Breast epithelium (tissue), 4 donors: Measurements from ENCODE around the gene MYH10. TPM values are rescaled to one million over a fixed set of nuclear protein-coding genes. Genes with fewer than 3 reads are reported as not detected.
A peak's percentile ranks its signal among the peaks of the same experiment; 100 is the strongest.

ENCODE experiments used
- DNase-seq, 2 donors: peaks; one replicate each; pipeline ENCODE4 v3.0.0-alpha.2; 2019; ENCODE audit warnings: low spot score in 2 of 2
- H3K27ac ChIP-seq, 2 donors: fragments of 200-600 bp; sonication (generic) in 1 of 2; one replicate each; pipeline ENCODE4 v1.5.1; 2016 to 2019; ENCODE audit warnings: mild to moderate bottlenecking in 1 of 2
- H3K27me3 ChIP-seq, 2 donors: fragments of 200-600 bp; sonication (generic) in 1 of 2; one replicate each; pipeline versions ENCODE4 v1.5.1 to v1.6.0; 2017 to 2019; ENCODE audit warnings: control low read depth in 1 of 2, mild to moderate bottlenecking in 1 of 2
- H3K36me3 ChIP-seq: fragments of 200-600 bp; one replicate; pipeline ENCODE4 v1.5.1; 2019
- H3K4me1 ChIP-seq, 2 donors: fragments of 200-600 bp; sonication (generic); one replicate each; pipeline ENCODE4 v1.5.1; 2016 to 2019; ENCODE audit warnings: control low read depth in 1 of 2
- H3K4me3 ChIP-seq, 3 donors: fragments of 200-600 bp; sonication (generic); 1 replicate in 2 of 3; 2 replicates in 1 of 3; pipeline ENCODE4 v1.5.1; 2016 to 2019; ENCODE audit warnings: mild to moderate bottlenecking in 3 of 3, moderate library complexity in 2 of 3
- H3K9me3 ChIP-seq, 2 donors: fragments of 200-600 bp; sonication (generic) in 1 of 2; one replicate each; pipeline ENCODE4 v1.5.1; 2016 to 2019; ENCODE audit warnings: control low read depth in 1 of 2
- POLR2A ChIP-seq: fragments of 450-650 bp; IDR thresholded peaks from one replicate; pipeline ENCODE4 v1.6.1; 2016; ENCODE audit warnings: antibody characterized with exemption, mild to moderate bottlenecking, moderate library complexity
- POLR2AphosphoS5 ChIP-seq, 3 donors: sonication (generic); formaldehyde crosslinking; IDR thresholded peaks; one replicate each; pipeline ENCODE4 v1.6.1; 2017; ENCODE audit warnings: antibody characterized with exemption in 3 of 3
- intact Hi-C: fragments of 100-400 bp; cut with DNase I; formaldehyde crosslinking; loops from one replicate; pipeline ENCODE4 v1.15.1; 2023; ENCODE audit warnings: low total_unique reads
- total RNA-seq, 3 donors: library from RNA; depleted of rRNA; stranded (reverse); fragments of >200 nt; gene quantifications; one replicate each; pipeline ENCODE4 v1.1.0, GENCODE V29; 2016
- TF ChIP-seq, protein P1 (sequence below), 3 donors: fragments of 450-650 bp; IDR thresholded peaks; one replicate each; pipeline ENCODE4 v1.5.1; 2016 to 2017; ENCODE audit warnings: antibody characterized with exemption in 3 of 3, mild to moderate bottlenecking in 3 of 3, moderate library complexity in 3 of 3

Gene MYH10
- total RNA-seq, 3 donors from 2014 or later: 46.2 to 54.7 (median 46.7) TPM

DNA sequence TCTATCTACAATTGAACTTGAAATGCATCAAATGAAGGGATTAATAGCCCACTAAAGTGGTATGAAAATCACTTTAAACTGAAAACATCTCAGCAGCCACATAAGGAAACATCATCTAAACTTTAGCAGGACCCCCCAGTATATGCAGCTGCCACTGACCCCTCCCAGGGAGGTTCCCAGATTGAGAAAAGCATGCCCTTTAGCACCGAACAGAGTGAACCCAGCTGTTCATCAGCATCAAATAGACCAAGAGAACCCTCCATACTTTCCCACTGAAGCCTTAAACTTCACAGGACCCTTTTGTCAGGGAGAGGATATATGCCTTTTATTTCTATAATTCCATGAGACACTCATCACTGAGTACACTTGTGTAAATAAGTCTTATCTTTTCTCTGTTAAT lies 44.6 kb downstream of the MYH10 start:
- Histone ChIP-seq H3K4me3 (no peak overlapping the region), H3K4me1 (no peaks in the 10 kb centered on the region), H3K36me3 (no peaks in the 10 kb centered on the region), H3K27ac (no peak overlapping the region), H3K27me3 (no peaks in the 10 kb centered on the region), H3K9me3 (no peaks in the 10 kb centered on the region)
- intact Hi-C loops: no loop called here
- no peak for DNase-seq
- TF ChIP-seq POLR2A (no peak), POLR2AphosphoS5 (IDR thresholded peaks at IDR 0.05) (no peak)
- TF ChIP-seq, protein P1, sequence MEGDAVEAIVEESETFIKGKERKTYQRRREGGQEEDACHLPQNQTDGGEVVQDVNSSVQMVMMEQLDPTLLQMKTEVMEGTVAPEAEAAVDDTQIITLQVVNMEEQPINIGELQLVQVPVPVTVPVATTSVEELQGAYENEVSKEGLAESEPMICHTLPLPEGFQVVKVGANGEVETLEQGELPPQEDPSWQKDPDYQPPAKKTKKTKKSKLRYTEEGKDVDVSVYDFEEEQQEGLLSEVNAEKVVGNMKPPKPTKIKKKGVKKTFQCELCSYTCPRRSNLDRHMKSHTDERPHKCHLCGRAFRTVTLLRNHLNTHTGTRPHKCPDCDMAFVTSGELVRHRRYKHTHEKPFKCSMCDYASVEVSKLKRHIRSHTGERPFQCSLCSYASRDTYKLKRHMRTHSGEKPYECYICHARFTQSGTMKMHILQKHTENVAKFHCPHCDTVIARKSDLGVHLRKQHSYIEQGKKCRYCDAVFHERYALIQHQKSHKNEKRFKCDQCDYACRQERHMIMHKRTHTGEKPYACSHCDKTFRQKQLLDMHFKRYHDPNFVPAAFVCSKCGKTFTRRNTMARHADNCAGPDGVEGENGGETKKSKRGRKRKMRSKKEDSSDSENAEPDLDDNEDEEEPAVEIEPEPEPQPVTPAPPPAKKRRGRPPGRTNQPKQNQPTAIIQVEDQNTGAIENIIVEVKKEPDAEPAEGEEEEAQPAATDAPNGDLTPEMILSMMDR (IDR thresholded peaks at IDR 0.05): no peak

DNA sequence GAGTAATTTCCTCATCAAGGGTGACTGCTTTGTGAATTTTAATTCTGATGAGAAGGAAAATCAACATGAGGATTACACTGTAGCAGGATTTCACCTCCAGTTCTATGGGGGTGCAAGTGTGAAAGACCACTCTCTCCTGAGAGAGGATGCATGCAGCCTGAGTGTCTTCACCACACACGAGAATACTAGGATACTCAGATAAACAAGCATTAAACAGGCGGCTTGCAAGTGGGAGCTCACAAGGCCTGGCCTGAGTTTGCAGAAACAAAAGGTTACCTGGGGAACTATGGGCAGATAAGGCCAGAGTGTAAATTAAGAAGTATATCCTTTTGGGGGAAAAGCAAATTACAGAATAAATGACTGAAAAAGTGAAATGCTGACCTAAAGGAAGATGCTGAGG lies 46.6 kb downstream of the MYH10 start:
- no peaks in the 10 kb centered on the region for H3K36me3 ChIP-seq
- no peak for DNase-seq
- no peak overlapping the region for H3K4me3 ChIP-seq
- H3K27ac ChIP-seq: no peak overlapping the region
- no peaks in the 10 kb centered on the region for H3K4me1 ChIP-seq
- TF ChIP-seq, protein P1 (IDR thresholded peaks at IDR 0.05): no peak
- TF ChIP-seq POLR2AphosphoS5 (IDR thresholded peaks at IDR 0.05) (no peak), POLR2A (no peak)
- H3K27me3 ChIP-seq: no peaks in the 10 kb centered on the region
- intact Hi-C loops: loop anchor here (5.0 kb wide), 1 partner anchor 153 kb away; no protein-coding TSS in a partner anchor
- H3K9me3 ChIP-seq: no peaks in the 10 kb centered on the region

DNA sequence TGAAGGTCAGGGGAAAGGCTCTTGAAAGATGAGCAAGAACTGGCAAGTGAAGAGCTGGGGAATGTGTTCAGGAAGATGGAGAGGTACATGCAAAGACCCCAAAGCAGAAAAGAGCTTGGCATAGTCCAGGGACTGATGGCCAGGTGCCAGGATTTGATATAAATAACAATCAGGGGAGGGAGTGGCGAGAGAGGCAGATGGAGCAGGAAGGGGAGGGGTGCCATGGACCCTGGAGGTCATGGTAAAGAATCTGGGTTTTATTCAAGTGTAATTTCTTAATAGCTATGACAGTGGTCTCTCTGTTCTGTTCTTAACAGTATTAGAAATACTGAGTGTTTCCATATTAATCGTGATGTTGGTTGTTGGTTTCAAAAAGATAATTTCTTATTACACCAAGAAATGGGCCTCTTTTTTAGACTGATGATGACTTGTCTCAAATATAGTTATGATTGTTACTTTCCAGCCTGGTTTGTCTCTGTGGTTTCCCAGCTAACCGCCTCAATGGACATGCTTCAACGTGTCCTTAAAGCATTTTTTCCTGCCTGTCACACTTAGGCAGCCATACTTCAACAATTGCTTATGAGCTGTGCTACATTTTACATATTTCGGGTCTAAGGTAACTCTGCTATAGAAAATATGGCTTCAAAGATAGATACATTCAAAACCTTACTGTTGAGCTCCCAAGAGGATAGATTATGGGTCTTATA lies 49.4 kb downstream of the MYH10 start:
- no peak for DNase-seq
- TF ChIP-seq, protein P1 (IDR thresholded peaks at IDR 0.05): no peak
- no peak for TF ChIP-seq POLR2AphosphoS5 (IDR thresholded peaks at IDR 0.05)
- no peak for TF ChIP-seq POLR2A
- H3K4me3 ChIP-seq: no peak overlapping the region
- H3K27me3 ChIP-seq: no peaks in the 10 kb centered on the region
- peak overlapping the region in 1 of 2 donors; percentile 54 for H3K27ac ChIP-seq
- no peaks in the 10 kb centered on the region for H3K36me3 ChIP-seq
- no peaks in the 10 kb centered on the region for H3K4me1 ChIP-seq
- intact Hi-C loops: loop anchor here (5.0 kb wide), 1 partner anchor 156 kb away; no protein-coding TSS in a partner anchor
- H3K9me3 ChIP-seq: no peaks in the 10 kb centered on the region

DNA sequence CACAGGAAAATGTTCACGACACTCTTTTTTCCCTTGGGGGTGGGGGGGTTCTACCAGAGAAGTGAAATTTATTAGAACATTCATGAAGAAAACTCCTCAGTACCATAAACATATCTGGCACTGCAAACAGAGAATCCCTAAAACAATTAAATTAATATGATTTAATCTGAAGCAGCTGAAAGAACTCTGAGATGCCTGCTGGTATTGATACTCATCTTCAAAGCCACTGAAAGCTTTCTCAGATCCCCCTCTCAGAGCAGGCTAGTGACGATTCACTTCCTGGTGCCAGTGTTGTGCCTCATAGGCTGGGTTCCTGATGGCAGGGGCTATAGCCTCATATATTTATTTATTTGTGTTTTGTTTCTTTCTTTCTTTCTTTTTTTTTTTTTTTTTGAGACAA lies 52.7 kb downstream of the MYH10 start:
- Histone ChIP-seq H3K4me3 (no peak overlapping the region), H3K27ac (no peak overlapping the region), H3K9me3 (no peaks in the 10 kb centered on the region), H3K27me3 (no peaks in the 10 kb centered on the region), H3K36me3 (no peaks in the 10 kb centered on the region), H3K4me1 (no peaks in the 10 kb centered on the region)
- TF ChIP-seq POLR2A (no peak), POLR2AphosphoS5 (IDR thresholded peaks at IDR 0.05) (no peak)
- TF ChIP-seq, protein P1 (IDR thresholded peaks at IDR 0.05): no peak
- DNase-seq: no peak
- intact Hi-C loops: no loop called here

DNA sequence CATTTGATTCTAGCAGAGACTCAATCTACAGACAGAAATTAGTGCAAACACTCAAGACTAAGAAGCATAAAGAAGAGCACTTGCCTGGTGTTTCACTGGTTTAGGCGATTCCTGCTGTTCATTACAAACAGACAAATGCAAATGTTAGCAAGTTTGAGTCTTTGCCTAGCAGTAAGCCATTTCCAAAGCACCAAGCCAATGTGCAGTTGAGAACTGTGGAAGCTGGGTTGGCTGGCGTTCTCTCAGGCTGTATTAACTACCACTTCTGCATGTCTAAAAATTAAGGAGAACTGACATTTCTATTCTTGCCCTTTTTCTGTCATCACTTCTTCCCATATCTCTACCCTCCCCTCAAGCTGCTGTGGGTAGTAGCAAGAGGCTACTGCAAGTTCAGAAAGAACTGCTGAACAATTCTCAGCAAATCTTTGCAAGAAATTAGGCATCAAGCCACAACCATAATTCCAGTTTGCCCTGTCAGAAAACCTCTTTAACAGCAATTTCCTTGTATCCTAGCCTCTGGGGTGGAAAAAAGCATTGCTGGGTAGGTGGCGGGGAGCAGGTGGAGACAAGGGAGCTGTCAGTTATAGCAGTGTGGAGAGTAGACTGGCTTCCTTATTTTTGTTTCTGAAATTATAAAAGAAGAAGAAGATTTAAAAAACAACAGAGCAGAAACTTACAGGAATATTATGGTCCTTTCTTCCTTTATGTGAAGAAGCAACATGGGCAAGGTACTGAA lies 53.8 kb downstream of the MYH10 start:
- Histone ChIP-seq H3K4me3 (no peak overlapping the region), H3K36me3 (no peaks in the 10 kb centered on the region), H3K4me1 (no peaks in the 10 kb centered on the region), H3K27me3 (no peaks in the 10 kb centered on the region), H3K9me3 (no peaks in the 10 kb centered on the region), H3K27ac (no peak overlapping the region)
- no peak for TF ChIP-seq POLR2A
- TF ChIP-seq, protein P1 (IDR thresholded peaks at IDR 0.05): no peak
- no peak for TF ChIP-seq POLR2AphosphoS5 (IDR thresholded peaks at IDR 0.05)
- DNase-seq: no peak
- intact Hi-C loops: no loop called here
